HCT116 (cell line): ENCODE measurements around the gene VSX2.

Experiments used
- CBX3 ChIP-seq: IDR thresholded peaks from 2 replicates; pipeline ENCODE4 v1.6.1; 2012; ENCODE audit warnings: low read depth
- CTCF ChIP-seq, 3 experiments: fragments of 200-600 bp in 1 of 3; sonication (generic) in 1 of 3; IDR thresholded peaks in 2 of 3; conservative IDR thresholded peaks in 1 of 3; 2 replicates each; pipeline ENCODE4 v1.5.1; 2012 to 2017; ENCODE audit warnings: low read depth in 2 of 3, low read length in 2 of 3, antibody characterized with exemption in 1 of 3, borderline replicate concordance in 1 of 3, control low read depth in 1 of 3, mild to moderate bottlenecking in 1 of 3, mixed read lengths in 1 of 3, mixed run types in 1 of 3, moderate library complexity in 1 of 3; ENCODE audit not compliant: insufficient read depth in 1 of 3
- ZNF274 ChIP-seq: fragments of 200-500 bp; sonication (Bioruptor generic); IDR thresholded peaks from 2 replicates; pipeline ENCODE4 v1.6.1; 2014; ENCODE audit warnings: mild to moderate bottlenecking, low read depth, low read length, inconsistent platforms

GRCh38 chr14:74278080-74278479 is 38.8 kb downstream of the VSX2 start:
- TF ChIP-seq CTCF (IDR thresholded peaks at IDR 0.05 in 2 of 3, conservative IDR thresholded peaks at IDR 0.05 in 1 of 3; ENCODE audit: borderline replicate concordance in 1 of 3, insufficient read depth in 1 of 3, low read depth in 2 of 3, low read length in 2 of 3) (no peak), ZNF274 (no peak), CBX3 (no peak)
